TTC549 (cell line): ENCODE measurements around the gene NPIPB2.
"Not testable (repeated sequence)": the region's sequence is repeated elsewhere in the genome, so short reads cannot be mapped to it uniquely, and the experiment has no call there.

Experiments
- FAIRE-seq: peaks from 2 replicates; lab custom pipeline; 2012; peaks lifted over from hg19 to GRCh38; lab: Jason Lieb, UNC

Gene NPIPB2

DNA sequence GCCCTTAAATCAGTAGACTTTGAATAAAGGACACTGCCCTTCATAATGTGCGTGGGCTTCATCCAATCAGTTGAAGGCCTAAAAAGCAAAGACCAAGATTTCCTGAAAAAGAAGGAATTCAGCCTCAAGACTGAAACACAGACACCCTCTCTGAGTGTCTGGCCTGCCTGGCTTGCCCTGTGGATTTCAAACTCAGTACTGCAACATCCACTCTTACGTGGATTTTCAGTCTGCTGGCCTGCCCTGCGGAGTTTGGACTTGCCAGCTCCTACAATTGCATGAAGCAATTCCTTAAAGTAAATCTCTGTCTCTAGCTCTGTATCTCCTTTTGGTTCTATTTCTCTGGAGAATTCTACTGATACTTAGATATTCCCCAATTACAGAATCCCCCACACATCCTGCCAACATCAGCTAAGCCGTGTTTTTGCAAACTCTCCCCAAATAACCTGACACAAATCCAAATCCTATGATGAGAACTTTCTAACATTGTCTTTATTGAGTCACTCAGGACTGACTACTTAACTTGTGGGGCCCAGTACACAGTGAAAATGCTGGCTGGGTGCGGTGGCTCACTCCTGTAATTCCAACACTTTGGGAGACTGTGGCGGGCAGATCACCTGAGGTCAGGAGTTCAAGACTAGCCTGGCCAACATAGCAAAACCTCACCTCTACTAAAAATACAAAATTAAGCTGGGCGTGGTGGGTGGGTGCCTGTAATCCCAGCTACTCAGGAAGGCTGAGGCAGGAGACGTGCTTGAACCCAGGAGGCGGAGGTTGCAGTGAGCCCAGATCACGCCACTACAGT is 15.9 kb upstream of the NPIPB2 start:
- FAIRE-seq, result no peak

DNA sequence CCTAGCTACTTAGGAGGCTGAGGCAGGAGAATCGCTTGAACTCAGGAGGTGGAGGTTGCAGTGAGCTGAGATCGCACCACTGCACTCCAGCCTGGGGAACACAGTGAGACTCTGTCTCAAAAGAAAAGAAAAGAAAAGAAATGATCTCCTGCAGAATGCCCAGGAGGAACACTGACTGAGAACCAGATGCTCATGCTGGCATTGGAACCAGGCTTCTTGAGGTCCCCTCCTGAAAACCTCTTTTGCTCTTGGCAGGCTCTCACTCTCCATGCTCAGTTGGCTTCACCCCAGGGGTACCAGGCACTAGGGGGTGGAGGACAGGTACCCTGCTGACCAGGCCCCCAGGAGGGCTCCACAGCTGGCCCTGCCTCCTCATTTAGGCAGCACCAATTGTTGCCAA is 14.7 kb upstream of the NPIPB2 start:
- FAIRE-seq, result no peak

DNA sequence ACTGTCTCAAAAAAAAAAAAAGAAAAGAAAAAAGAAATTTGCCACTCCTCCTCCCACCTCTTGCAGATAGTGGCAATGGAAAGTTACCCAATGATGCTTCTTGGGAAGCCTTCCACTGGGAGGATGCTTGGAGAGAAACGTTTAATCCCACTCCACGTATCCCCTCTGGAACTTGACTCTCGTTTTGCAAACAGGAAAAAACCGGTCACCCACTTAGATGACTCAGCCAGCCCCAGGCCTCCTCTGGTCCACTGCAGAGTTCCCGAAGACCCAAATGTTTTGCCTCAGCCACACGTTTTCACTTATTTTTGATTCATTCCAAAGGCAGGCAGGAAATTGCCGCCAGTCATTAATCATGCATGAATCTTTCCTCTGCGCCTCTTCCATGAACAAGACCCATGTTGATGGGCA is 13.9 kb upstream of the NPIPB2 start:
- no peak for FAIRE-seq

DNA sequence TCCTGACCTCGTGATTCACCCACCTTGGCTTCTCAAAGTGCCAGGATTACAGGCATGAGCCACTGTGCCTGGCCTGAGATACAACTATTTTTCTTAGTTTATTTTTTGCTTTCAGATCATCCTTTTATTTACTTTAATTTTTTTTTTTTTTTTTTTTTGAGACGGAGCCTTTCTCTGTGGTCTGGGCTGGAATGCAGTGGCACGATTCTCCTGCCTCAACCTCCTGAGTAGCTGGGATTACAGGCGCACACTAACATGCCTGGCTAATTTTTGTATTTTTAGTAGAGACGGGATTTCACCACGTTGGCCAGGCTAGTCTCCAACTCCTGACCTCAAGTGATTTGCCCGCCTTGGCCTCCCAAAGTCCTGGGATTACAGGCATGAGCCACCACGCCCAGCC is 11.7 kb upstream of the NPIPB2 start:
- FAIRE-seq, result not testable (repeated sequence)

DNA sequence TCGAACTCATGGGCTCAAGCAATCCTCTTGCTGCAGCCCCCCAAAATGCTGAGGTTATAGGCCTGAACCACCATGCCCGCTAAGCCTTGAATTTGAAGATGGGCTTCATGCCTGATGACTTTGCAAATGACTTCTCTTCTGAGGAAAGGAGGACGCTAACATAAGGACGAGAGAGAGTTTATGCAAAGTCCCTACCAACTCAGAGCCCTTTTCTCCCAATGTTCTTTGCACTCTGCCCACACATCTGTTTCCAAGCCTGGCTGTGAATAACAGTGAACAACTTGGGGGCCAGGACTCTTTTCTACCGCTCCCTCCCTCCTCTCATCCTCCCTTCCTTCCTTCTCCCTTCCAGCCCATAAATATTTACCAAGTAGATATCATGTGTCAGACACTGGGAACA is 8.5 kb upstream of the NPIPB2 start:
- no peak for FAIRE-seq

DNA sequence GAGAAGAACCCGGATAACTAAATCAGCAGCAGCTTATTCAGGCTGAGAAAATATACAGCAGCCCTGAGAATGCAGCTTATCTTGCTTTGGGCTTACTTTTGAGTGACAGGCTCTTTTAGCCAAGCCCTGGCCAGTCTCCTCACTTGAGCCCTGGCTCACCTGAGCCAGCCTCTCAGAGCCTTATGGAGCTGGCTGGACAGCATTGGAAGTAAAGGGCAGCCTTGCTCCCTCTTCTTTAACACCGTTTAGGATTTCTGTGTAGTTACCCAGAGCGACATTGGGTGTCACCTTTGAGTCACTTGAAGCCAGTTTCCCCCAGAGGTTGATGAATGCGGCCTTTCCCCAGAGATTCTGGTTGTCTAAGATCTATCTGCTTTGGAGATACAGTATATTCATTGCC is 7.7 kb upstream of the NPIPB2 start:
- FAIRE-seq, result no peak

DNA sequence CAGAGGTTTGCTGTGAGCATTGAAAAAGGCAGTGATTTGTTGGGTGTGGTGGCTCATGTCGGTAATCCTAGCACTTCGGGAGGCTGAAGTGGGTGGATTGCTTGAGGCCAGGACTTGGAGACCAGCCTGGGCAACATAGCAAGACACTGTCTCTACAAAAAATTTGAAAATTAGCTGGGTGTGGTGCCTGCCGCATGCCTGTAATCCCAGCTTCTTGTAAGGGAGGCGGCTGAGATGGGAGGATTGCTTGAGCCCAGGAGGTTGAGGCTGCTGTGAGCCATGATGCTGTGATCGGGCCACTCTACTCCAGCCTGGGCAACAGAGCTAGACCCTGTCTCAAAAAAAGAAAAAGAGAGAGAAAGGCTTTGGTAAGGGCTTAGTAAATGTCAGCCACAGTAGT is 7.0 kb upstream of the NPIPB2 start:
- FAIRE-seq, result no peak

DNA sequence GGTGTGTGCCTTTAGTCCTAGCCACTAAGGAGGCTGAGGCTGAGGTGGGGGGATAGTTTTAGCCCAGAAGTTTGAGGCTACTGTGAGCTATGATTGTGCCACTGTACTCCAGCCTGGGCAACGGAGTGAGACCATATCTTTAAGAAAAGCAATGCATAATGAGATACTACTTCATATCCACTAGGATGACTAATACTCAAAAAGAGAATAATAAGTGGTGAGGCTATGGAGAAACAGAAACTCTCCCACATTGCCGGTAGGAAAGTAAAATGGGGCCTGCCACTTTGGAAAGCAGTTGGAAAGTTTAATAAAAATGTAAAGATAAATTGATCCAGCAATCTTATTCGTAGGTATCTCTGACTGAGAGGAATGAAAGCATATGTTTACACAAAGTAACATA is 4.6 kb upstream of the NPIPB2 start:
- FAIRE-seq, result no peak

DNA sequence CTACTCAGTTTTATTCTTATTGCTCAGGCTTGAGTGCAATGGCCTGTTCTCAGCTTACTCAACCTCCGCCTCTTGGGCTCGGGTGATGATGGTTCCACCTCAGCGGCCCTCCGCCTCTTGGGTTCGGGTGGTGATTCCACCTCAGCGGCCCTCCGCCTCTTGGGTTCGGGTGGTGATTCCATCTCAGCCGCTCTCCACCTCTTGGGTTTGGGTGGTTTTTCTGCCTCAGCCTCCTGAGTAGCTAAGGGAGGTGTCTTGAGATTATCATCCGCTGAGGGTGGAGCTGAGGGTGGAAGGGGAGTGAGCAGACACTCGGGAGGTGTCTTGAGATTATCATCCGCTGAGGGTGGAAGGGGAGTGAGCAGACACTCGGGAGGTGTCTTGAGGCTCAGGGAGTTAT is 14.5 kb downstream of the NPIPB2 start:
- not testable (repeated sequence) for FAIRE-seq

DNA sequence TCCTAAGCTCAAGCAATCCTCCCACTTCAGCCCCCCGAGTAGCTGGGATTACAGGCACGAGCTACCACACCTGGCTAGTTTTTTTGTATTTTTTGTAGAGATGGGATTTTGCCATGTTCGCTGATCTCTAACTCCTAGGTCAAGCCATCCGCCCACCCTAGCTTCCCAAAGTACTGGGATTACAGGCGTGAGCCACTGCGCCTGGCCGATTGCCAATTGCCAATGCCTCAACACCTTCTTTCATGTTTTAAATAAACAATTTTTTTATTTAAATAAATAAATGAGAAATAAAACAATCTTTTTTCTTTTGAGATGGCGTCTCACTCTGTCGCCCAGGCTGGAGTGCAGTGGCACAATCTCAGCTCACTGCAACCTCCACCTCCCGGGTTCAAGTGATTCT is 17.8 kb downstream of the NPIPB2 start:
- not testable (repeated sequence) for FAIRE-seq

DNA sequence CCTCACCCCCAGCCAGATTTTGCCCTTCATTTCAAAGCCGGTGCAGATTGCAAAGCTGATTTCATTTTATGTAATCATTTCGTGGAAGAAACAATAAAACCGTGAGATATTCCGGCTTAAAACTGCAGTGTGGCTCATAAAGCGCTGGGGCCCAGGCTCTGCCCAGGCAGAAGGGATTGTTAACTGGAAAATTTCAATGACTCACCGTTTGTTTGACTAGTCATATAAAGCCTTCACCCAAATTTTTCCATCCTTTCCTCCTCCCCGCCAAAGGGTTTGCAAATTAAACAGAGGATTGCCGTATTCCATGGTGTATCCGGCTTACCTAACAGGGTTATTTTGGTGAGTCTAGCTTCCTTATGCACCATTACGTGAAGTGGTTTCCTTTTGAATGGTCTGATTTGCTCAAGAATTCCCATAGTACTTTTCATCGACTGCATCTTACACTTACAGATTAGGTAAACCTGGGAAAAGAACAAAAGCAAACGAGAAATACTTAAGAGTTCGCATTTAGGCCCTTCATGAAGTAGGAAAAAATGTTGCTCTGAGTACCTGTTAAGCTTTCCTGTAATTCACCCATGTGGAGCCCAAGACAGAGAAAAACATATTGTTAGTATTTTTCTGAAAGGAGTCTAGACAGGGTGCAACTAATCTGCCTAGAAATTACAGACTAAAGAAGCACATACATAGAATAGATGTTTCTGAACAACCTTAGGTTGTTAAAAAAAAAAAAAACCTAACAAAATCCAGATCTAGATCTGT is 25.1 kb downstream of the NPIPB2 start:
- FAIRE-seq, result no peak

DNA sequence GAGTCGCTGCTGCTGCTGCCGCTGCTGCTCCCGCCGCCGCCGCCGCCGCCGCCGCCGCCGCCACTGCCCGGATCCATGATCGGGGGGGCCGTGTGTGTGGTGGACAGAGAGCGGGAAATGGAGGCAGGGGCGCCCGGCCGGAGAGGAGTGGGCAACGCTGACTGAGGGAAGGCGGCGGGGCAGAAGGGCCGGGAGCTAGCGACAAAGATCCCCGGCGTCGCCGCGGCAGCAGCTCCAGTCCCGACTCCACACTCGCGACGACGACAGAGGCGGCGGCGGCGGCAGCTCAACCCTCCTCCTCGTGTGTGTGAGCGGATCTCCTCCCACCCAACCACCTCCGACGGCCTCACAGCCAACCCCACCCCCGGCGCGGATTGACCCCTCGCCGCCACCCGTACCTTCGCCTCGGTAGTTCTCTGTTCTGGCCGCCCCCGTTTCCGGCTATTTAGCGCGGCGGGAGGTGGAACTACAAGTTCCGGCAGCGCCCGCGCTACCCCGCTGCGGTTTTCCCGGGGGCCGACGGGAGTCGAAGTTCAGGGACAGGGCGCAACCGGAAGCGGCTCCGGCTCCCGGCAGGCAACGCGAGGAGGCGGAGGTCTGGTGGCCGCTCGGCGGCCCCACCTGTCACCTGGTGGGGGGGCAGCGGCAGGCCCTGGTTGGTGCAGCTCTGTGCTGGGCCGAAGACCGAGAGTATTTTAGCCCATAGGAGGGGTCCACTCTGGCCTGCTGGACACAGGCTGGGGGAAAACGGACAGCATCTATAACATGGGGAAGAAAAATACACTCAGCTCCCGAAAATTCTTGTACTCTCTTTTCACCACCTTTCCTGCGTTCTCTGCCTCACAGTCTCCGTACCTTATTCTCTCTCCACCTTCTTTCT is 26.0 kb downstream of the NPIPB2 start, which contains the start of gene GSPT1:
Gene GSPT1, minus strand, starts transcription at position 313 of the 880 bp plus-strand sequence. Its CDS starts 236 bp downstream, at position 77.
- peak; percentile 37 for FAIRE-seq

DNA sequence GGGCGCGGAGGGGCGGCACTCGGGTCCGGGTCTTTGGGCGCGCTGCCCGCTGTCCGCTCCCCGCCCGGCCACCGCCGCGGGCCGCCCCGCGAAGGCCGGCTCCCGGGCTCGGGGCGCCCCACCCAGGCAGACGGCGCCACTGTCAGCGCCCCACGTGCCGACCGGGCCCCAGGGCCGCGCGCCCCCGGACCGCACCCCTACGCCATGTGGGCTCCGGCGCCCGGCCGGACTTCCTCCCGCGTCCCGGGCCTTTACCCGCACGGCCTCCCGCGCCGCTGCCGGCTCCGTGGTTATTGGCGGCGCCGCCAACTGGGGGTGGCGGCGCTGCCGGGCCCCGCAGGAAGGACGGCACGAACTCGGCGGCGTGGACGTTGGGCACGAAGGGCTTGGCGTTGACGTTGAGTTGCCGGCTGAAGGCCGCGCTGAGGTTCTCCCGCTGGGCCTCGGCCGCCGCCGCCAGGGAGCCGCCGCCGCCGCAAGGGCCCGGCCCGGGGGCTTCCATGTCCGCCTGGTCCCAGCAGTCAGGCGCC is 26.7 kb downstream of the NPIPB2 start:
- no peak for FAIRE-seq

DNA sequence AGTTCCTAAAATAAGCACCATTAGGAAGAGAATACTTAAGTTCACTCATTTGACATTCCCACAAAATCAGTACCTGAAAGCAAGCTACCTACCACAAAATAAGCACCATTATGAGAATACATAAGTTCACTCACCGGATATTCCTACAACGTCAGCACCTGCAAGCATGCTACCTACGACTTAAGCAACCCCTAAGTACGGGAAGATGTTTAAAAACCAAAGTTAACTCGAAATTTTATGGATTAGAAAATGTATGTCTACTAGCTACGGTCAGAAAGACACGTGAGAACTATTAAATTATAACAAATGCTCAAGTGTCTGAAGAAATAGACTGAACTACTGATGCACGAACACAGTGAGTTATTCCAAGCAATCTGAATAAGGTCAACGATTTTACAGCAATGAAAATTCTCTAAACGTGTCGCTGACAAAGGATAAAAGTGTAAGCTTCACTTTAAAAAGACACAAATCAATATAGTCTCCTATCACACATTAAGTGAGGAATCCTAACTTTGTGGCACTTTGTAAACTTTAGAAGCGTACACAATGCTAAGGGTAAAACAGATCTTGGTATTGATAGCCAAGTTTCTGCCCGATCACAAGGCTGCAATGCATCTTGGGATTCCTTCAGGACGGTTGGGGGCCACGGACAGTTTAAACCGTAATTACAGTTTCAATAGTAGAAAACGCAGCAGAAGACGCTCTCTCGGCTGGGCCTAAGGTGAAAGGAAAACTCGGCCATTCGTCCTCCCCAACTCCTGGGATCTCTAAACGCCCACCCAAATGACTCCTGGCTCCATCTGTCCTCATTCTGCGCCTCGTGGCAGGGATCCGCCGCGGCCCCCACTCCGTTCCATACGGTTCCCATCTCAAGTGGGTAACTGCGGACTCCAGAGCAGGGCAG is 27.4 kb downstream of the NPIPB2 start:
- no peak for FAIRE-seq

DNA sequence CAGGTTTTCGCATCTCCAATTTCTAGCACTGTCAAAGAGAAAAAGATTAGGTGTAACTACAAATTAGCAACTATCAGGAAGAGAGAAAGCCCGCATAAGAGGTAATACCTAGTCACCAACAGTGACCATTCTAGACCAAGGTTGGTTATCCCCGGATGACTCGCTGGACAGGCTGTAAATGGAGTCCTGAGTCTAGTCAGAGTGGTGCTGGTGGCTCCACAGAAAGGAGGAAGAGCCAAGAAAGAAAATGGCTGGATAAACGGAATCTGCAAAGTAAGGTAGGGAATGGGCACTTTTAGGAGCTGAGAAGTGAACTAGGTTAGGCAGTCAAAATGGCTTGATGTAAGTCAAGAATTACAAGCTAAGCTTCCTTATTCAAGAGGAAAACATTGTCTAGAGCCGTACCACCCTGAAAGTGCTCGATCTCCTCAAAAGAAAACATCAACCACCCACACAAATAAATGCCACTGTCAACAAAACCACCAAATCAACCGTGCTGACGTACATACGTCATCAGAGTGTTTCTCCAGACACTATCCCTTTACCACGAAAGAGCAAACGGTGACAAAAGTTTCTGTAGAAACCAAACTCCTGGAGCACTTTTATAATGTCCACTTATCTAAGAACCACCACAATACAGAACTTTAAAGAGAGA is 28.3 kb downstream of the NPIPB2 start:
- no peak for FAIRE-seq

DNA sequence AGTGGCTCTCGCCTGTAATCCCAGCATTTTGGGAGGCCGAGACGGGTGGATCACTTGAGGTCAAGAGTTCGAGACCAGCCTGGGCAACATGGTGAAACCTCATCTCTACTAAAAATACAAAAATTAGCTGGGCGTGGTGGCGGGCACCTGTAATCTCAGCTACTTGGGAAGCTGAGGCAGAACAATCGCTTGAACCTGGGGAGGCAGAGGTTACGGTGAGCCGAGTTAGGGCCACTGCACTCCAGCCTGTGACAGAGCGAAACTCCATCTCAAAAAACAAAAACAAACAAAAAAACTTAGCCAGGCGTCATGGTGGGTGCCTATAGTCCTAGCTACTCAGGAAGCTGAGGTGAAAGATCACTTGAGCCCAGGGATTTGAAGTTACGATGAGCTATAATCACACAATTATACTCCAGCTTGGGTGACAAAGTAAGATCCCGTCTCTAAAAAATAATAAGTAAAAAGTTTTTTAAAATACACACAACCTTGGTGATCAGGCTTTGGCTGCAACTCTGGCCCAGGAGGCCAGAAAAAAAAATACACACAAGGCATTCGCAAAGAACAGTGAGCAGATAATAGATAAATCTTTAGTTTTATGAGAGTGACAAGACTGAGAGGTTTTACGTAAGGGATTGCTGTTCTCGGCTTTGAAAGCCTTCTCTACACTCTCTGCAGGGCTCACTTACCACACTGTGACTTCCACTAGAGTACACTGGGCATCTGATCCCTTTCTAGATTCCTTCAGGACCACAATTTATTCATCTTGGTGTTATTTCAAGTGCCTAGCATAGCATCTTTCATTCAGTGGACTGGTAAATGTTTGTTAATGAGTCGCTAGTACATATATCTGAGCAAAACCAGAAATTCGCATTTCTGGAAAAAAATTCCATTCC is 31.9 kb downstream of the NPIPB2 start:
- no peak for FAIRE-seq

DNA sequence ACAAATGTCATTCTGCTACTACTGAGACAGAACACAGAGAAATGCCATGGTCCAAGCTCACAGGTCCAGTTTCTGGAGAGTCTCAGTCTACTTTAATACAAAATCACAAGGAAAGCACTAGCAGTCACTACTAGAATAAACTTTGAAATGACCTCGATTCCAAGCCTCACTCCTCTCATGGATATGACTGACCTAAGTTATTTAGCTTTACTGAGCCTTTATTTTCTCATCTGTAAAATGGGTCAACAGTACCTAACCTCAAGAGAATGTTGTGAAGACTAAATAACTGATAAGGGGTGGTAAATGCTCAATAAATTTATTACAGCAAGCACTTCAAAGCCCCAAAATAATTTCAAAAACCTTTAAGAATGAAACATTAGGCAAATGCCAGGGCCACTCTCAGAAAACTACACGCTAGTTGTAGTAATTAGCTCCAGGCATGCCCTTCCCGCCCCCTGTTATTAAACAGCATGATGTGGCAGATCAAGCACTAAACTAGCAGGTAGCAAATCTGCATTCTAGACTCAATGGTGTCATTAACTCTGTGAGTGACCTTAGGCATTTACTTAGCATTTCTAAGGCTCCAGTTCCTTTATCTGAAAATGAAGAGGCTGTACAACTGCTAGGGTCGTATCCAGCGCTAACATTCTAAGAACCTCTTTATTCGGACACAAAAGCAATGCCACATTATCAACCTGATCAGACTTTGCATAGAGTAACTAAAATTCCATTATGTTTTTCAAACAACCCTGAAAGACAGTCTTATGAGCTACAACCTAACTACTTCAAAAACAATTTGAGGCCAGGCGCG is 34.5 kb downstream of the NPIPB2 start:
- FAIRE-seq, result no peak

DNA sequence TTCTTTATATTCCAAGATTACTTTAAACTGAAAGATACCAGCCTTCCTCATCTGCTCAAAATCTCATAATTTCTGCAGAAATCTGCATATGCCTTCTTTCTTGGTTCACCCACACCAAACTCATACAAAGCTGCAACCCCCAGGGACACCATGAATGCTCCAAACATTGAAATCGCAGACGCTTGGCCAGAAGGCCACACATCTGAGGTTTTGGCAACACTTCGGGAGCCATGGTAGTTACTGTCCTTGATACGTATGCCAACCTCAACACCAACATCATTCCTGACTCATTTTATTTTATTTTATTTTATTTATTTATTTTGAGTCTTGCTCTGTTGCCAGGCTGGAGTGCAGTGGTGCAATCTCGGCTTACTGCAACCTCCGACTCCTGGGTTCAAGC is 37.9 kb downstream of the NPIPB2 start:
- FAIRE-seq, result no peak

DNA sequence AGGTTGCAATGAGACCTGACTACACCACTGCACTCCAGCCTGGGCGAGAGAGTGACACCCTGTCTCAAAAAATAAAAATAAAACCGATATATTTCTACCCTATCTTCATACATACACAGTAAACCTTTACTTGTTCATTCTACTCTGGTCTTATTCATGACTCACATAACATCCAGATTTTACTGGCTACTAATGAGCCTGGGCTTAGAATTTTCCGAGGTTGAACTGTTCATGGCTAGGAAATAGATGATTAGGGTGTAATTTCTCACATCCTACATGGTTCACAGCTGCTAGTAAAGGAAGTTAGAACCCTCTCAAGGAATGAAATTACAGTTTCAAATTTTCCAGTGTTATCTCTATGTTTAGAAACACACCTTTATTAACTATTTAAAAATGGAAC is 40.8 kb downstream of the NPIPB2 start:
- no peak for FAIRE-seq
